NCI-H2196 (cell line): ENCODE results near the gene AGL.
A peak's percentile ranks its signal among the peaks of the same experiment; 100 is the strongest.
"Not testable (repeated sequence)": the region's sequence is repeated elsewhere in the genome, so short reads cannot be mapped to it uniquely, and the experiment has no call there.

Experiments used
- DNase-seq: peaks from one replicate; lab custom pipeline; 2025; ENCODE audit not compliant: unreplicated experiment; lab: John Stamatoyannopoulos, UW

The AGL gene

DNA sequence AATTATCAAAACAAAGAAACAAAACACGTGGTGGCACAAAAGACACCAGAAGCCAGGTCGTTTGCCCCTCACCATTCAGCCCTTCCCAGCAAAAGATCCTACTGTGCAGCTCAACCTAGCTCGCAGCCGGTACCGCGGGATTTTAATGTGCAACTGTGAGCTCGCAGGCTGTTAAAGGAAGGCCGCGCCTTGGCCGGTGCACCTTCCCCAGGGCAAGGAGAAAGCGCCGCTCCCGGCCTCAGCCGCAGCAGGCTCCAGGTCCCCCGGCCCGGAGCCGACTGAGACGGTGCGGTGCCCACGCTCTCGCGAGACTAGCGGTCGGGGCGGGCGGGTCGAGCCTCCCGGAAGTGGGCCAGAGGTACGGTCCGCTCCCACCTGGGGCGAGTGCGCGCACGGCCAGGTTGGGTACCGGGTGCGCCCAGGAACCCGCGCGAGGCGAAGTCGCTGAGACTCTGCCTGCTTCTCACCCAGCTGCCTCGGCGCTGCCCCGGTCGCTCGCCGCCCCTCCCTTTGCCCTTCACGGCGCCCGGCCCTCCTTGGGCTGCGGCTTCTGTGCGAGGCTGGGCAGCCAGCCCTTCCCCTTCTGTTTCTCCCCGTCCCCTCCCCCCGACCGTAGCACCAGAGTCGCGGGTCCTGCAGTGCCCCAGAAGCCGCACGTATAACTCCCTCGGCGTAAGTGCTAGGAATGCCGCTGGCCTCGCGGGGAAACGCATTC, at the start of gene AGL:
AGL (plus strand) TSS at position 618 of the 715 bp plus-strand sequence. CDS start 682 bp downstream, outside the sequence.
- peak; percentile 76 for DNase-seq

DNA sequence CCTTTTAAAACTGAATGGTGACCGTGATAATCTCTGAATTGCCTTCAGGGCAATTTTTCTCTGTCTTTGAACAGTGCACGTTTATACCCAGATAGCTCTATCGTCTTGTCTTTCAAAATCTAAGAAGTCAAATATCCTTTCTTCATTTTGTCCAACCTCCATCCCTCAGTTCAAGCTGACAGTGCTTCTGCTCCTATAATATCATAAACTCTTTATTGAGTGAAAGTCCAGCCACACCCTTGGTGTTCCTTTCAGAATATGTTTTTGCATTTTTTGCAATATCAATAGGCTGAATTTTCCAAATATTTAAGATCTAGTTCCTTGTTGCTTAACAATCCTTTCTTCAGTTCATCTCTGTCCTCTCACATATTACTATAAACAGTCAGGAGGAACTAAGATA, 48.6 kb upstream of the AGL start:
- DNase-seq, result no peak

DNA sequence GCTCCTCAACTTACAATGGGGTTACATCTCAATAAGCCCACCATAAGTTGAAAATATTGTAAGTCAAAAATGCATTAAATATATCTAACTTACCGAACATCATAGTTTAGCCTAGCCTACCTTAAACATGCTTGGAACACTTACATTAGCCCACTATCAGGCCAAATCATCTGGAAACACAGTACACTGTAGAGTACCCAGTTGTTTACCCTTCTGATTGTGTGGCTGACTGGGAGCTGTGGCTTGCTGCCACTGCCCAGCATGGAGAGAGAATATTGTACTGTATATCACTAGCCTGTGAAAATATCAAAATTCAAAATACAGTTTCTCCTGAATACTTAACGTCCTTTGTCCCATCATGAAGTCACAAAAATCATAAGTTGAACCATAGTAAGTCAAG, 43.3 kb upstream of the AGL start:
- no peak for DNase-seq

DNA sequence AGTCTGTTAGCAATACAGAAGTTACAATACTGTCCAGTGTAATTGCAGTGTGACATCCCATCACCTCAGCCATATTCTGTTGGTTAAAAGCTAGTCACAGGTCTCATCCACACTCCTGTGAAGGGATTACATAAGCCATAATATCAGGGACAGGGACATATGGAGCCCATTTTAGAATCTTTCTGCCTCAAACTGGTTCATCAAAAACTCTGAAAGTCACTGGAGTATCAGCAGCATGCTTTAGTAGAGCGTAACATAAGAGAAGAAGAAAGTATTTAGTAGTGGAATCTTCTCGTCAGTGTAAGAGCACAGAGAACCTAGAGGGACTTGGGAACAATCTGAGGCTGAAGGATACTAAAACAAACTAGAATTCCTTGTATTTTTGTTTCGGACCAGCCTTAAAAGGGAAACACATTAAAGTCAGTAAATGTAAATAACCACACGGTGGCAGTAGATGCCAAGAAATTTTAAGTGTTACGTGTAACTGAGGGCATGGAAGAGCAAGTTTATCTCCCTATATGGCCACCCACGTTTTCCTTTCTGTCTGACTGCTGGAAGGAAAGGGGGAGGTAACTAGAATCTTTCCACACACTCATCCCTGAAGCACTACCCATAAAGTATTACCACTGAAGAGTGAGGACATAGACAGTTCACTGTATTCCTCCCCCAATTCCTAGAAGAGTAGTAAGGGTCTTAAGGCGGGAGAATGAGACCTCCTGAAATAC, 41.6 kb upstream of the AGL start:
- DNase-seq, result peak; percentile 84

DNA sequence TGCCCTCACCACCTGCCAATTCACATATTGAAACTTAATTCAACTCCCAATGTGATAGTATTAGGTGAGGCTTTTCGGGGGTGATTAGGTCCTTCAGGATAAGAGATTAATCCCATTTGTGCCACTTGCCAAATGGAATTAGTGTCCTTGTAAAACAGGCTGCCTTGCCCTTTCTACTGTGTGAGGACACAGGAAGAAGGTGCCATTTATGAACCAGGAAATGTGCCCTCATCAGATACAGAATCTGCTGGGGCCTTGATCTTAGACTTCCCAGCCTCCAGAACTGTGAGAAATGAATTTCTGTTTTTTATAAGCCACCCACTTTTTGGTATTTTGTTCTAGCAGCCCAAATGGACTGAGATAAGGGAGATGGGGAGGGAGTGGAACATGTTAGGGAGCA, 39.1 kb upstream of the AGL start:
- DNase-seq, result no peak

DNA sequence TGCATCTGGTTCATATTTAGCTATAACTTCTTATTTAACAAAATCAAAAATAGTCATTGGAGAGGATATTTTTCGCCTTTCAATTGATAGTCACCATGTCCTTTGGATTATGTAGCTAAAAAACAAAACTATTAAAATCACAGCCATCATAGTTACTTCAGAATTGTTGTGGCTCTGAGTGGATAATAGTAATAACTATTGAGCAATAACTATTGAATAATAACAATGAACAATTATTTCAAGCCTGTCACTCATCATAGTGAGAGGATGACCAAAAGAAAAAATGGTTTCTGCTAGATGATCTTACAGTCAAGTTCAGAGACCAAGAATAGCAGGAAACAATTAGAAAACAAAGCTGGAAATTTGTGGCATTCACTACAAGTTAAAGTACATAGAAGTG, 38.4 kb upstream of the AGL start:
- DNase-seq, result no peak

DNA sequence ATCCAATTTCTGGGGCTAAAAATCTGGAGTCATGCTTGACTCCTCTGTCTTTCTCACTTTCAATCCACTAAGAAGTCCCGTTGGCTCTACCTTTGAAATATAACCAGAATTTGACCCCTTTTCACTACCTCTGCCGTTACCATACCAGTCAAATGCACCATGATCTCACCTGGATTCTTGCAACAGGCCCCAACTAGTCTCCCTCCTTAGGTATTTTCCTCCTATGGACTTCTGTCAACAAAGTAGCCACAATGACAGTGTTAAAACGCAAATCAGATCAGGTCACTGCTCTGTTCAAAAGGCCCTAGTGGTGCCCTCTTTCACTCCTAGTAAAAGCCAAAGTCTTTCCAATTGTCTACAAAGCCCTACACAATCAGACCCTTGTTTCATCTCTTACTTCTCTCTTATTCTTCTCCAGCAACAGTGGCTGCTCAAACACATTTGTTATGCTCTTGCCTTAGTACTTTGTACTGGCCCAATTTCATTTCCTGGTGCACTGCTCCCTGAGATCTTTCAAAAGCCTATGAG, 35.7 kb upstream of the AGL start:
- DNase-seq, result no peak

DNA sequence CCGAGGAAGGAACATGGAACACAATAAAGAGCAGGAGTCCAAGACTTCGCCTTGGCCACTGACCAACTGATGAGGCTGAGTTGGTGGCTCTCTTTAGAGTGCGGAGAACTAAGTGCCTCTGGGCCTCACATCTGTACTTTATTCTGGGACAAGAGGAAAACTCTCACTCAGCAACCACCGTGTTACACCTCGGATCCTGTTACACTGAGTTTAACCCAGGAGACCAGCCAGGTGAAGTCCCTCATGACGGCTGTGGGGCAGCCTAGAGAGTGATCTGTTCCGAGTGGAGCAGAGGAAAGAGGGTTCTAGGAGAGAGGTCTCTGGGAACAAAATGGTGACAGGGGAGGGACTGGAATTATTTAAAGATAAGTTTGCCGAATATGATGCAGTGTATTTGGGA, 33.5 kb upstream of the AGL start:
- no peak for DNase-seq

DNA sequence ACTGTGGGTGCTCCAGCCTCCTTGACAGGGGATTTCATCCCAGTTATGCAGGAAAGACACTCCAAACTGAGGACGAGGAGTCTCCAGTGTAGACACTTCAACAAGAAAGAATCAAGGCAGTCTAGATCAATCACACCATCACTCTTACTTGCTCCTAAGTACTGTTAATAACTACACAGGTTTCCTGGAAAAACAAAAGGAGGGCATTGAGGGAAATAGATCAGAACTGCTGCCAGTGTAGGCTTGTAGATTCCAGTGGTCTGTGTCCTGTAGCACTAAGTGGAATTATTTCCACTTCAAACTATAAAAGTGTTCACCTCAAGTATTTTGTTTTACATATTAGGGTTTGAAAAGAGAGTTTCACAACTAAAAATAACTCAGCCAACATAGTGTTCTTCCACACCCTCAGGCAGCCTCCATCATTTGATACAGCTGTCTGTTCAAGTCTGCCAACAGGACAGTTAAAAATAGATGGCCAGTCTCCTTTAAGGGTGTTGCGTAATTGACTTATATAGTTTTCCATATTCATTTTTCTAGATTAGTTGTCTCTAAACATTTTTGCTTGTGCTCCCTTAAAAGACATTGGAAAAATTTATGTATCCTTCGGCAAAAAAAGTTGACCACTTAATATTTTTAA, 32.0 kb upstream of the AGL start:
- no peak for DNase-seq

DNA sequence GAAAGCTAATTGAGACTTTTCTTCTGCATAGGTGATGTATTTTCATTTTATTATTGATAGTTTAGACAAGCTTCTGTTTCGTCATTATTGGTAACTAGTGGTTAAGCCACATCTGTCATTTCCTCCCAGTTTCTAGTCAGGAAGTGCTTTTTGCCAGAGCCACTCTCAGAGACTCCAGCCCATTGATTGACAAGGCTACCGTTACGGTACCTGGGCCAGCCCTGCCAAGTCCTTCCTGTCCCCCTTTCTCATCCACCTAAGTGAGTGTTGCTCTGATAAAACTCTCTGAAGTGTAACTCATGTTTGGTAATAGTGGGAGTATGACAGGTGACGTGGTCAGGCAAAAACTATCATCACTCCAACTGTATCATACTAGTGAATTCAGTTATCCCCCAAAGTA, 29.6 kb upstream of the AGL start:
- no peak for DNase-seq

DNA sequence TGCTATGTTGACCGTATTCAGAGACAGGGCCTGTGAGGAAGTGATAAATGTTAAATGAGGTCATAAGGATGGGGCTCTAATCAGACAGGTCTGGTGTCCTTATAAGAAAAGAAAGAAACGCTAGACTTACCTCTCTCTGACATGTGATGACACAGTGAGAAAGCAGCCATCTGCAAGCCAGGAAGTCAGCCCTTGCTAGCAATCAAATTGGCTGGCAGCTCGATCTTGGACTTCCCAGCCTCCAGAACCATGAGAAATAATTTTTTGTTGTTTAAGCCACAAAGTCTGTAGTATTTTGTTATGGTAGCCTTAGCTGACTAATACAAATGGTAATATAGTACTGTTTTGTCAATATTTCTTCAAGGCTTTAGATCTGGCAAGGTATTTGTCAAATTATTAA, 25.1 kb upstream of the AGL start:
- DNase-seq, result no peak

DNA sequence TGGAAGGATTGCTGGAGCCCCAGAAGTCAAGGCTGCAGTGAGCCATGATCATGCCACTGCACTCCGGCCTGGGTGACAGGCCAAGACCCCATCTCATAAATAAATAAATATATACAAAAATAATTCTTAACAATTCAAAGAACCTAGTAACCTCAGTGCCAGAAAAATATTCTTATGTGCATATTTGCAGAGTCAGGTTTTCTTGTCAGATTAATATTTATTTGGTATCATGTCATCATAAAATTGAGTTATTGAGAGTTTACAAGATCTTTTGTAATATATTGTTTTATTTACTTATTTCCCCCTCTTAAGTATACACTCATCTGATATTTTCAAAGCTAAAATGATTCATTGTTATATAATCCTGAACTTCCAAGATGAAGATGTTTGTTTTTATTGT, 24.5 kb upstream of the AGL start:
- DNase-seq, result no peak

DNA sequence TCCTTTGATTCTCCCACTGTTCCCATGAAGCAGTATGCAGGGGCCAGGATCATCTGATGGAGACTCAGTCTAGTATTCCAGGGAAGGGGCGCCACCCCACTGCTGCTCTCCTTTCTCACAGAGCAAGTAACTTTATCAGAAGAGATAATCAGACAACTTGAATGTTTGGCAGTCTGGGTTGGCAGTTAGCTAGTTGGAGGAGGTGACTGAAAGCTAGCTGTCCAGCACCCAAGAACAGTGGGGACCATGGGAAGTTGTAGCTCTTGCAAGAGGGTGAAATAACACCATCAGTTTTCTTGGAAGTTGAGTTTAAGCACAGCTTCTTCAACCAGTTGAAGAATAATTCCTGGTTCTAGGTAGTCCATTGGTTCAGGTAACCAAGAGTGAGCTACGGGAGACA, 22.2 kb upstream of the AGL start:
- DNase-seq, result no peak

DNA sequence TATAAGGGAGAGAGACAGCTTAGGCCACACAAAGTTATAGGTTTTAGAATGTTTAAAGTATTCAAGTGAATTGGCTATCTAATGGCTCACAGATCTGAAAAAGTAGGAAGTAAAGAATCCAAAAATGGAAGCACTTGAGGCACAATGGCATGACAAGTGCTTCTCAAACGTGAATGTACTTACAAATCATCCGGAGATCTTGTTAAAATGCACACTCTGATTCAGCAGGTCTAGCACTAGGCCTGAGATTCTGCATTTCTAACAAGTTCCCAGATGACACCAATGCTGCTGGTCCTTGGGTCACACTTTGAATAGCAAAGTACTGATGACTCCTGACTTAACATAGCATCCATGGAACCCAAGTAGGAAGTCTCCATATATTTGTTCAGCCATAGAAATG, 20.9 kb upstream of the AGL start:
- no peak for DNase-seq

DNA sequence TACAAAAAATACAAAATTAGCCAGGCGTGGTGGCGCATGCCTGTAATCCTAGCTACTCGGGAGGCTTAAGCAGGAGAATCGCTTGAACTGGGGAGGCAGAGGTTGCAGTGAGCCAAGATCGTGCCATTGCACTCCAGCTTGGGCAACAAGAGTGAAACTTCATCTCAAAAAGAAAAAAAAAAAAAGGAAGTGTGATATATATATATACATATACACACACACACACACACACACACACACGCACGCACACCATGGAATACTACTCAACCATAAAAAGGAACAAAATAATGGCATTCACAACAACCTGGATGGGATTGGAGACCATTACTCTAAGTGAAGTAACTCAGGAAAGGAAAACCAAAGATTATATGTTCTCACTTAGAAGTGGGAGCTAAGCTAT, 16.2 kb upstream of the AGL start:
- DNase-seq, result not testable (repeated sequence)

DNA sequence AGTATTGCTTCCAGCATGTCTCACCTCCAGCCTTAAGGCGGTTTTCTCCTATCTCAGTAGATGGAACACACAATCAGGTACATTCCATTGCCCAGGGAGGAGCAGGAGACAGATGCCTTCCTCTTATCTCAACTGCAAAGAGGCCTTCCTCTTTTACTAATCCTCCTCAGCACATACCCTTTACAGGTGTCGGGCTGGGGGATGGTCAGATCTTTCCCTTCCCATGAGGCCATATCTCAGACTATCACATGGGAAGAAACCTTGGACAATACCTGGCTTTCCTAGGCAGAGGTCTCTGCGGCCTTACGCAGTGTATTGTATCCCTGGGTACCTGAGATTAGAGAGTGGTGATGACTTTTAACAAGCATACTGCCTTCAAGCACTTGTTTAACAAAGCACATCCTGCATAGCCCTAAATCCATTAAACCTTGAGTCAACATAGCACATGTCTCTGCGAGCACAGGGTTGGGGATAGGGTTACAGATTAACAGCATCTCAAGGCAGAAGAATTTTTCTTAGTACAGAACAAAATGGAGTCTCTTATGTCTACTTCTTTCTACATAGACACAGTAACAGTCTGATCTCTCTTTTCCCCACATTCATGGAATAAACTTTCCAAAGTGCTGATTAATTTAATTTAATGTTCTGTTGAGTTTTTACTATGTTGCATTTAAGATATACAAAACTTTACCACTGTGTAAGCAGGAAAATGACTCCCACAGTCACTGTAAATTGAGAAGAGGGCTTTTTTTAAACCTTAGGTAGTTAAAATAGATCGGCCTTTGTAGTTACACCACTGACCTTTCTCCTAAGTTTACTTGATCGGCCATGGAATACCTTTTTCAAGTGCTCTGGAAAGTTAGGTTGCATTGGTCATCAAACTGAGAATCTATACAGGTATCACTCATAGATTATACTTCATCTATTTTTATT, 13.7 kb upstream of the AGL start:
- peak; percentile 18 for DNase-seq

DNA sequence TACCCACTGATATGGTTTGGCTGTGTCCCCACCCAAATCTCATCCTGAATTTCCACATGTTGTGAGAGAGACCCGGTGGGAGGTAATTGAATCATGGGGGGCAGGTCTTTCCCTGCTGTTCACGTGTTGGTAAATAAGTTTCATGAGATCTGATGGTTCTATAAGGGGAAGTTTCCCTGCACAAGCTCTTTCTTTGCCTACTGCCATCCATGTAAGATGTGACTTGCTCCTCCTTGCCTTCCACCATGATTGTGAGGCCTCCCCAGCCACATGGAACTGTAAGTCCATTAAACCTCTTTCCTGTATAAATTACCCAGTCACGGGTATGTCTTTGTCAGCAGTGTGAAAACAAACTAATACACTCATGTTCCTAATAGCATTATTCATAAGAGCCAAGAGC, 9.8 kb upstream of the AGL start:
- DNase-seq, result not testable (repeated sequence)

DNA sequence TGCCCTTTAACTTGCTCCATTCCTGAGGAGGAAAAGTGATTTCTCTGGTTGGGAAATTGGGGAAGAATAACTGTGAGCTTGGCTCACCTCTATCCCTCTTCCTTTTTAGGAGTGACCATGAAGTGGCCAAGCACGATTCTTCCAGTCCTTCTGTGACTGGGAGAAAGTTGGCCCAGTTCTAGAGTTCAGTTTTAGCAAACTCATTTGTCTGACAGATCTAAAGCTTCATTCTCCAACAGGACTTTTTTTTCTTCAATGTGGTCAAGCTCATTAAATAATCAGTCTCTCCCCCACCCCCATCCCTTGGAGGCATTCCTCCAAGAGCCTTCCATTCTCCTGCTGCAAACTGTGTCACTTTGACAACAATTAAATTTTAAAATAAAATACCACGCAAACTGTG, 6.4 kb upstream of the AGL start:
- no peak for DNase-seq

DNA sequence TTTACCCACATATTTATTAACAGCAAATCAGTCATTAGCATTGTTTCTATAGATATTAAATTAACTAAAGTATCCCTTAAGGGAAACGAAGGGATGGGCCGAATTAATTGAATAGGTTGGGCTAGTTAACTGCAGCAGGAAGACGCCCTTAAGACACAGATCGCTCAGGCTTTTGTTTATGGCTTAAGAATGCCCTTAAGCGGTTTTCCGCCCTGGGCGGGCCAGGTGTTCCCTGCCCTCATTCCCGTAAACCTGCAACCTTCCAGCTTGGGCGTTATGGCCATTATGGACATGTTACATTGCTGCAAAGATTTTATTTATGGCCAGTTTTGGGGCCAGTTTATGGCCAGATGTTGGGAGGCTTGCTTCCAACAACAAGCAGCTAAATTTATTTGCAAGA, 5.0 kb upstream of the AGL start:
- DNase-seq, result not testable (repeated sequence)

DNA sequence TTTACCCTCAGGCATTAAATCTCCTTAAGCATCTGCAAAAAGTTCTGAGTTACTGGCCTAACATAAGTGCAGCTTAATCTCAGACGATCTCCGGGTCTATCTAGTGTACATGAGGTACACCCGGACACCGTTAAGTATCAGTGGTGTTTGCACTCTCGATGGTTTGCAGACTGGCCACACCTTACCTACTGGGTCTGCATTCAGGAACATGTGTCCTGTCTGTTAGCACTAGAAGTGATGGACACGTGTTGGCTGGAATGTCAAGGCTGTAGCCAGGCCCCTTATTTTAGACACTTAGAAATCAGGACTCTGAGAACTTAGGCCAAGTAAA, 783 bp upstream of the AGL start:
- no peak for DNase-seq
